ENCODE data around the gene DISC1.
A peak's percentile ranks its signal among the peaks of the same experiment; 100 is the strongest.
"Not testable (repeated sequence)": the region's sequence is repeated elsewhere in the genome, so short reads cannot be mapped to it uniquely, and the experiment has no call there.

The DISC1 gene

GRCh38 chr1:231731268-231731667, 104.7 kb downstream of the DISC1 start:
- DNase-seq (ENCODE audit: low spot score) = no peak

GRCh38 chr1:231733063-231733462, 106.5 kb downstream of the DISC1 start:
- DNase-seq (ENCODE audit: low spot score) = no peak

GRCh38 chr1:231733672-231734071, 107.1 kb downstream of the DISC1 start:
- DNase-seq (ENCODE audit: low spot score) = no peak

GRCh38 chr1:231734417-231734816, 107.8 kb downstream of the DISC1 start:
- peak; percentile 25 for DNase-seq (ENCODE audit: low spot score)

GRCh38 chr1:231735411-231735810, 108.8 kb downstream of the DISC1 start:
- DNase-seq (ENCODE audit: low spot score) = no peak

GRCh38 chr1:231735941-231736340, 109.4 kb downstream of the DISC1 start:
- DNase-seq (ENCODE audit: low spot score) = no peak

GRCh38 chr1:231736464-231736863, 109.9 kb downstream of the DISC1 start:
- DNase-seq (ENCODE audit: low spot score) = no peak

GRCh38 chr1:231738554-231738953, 112.0 kb downstream of the DISC1 start:
- DNase-seq (ENCODE audit: low spot score) = no peak

GRCh38 chr1:231743966-231744365, 117.4 kb downstream of the DISC1 start:
- DNase-seq (ENCODE audit: low spot score) = no peak

GRCh38 chr1:231748760-231749415, 122.3 kb downstream of the DISC1 start:
- no peak for DNase-seq (ENCODE audit: low spot score)

GRCh38 chr1:231750296-231750695, 123.7 kb downstream of the DISC1 start:
- no peak for DNase-seq (ENCODE audit: low spot score)

GRCh38 chr1:231750818-231751362, 124.3 kb downstream of the DISC1 start:
- DNase-seq (ENCODE audit: low spot score) = no peak

GRCh38 chr1:231751415-231751814, 124.8 kb downstream of the DISC1 start:
- DNase-seq (ENCODE audit: low spot score) = no peak

- DNase-seq (ENCODE audit: low spot score) = no peak
These were observed 126.7 kb downstream of the DISC1 start for GRCh38 chr1:231753313-231753712.

GRCh38 chr1:231757101-231757404, 130.5 kb downstream of the DISC1 start:
- DNase-seq (ENCODE audit: low spot score) = no peak

GRCh38 chr1:231757759-231758158, 131.2 kb downstream of the DISC1 start:
- no peak for DNase-seq (ENCODE audit: low spot score)

GRCh38 chr1:231761252-231761651, 134.7 kb downstream of the DISC1 start:
- no peak for DNase-seq (ENCODE audit: low spot score)

- DNase-seq (ENCODE audit: low spot score) = no peak
These were observed 135.4 kb downstream of the DISC1 start for GRCh38 chr1:231761747-231762541.

GRCh38 chr1:231763456-231763855, 136.9 kb downstream of the DISC1 start:
- DNase-seq (ENCODE audit: low spot score) = no peak

GRCh38 chr1:231765825-231766224, 139.2 kb downstream of the DISC1 start:
- DNase-seq (ENCODE audit: low spot score) = not testable (repeated sequence)

- DNase-seq (ENCODE audit: low spot score) = no peak
These were observed 140.9 kb downstream of the DISC1 start for GRCh38 chr1:231767471-231767870.

- no peak for DNase-seq (ENCODE audit: low spot score)
These were observed 141.8 kb downstream of the DISC1 start for GRCh38 chr1:231768416-231768815.

- DNase-seq (ENCODE audit: low spot score) = no peak
These were observed 144.1 kb downstream of the DISC1 start for GRCh38 chr1:231770506-231771175.

Measured in pons (tissue), 1 donor.